Stimulated activated CD8-positive, alpha-beta memory T cell treated with anti-CD3 and anti-CD28 coated beads, Interleukin-12 subunit alpha, Interleukin-12 subunit beta, amount 100 ng/mL, for 4 hours (primary cell): ENCODE measurements around the gene ARHGAP35.

ENCODE experiments used
- DNase-seq: peaks from one replicate; pipeline ENCODE4 v3.0.0-alpha.2; 2020; ENCODE audit warnings: low read depth

Gene ARHGAP35

GRCh38 chr19:46904114-46905060, 43.6 kb downstream of the ARHGAP35 start:
- no peak for DNase-seq

DNA sequence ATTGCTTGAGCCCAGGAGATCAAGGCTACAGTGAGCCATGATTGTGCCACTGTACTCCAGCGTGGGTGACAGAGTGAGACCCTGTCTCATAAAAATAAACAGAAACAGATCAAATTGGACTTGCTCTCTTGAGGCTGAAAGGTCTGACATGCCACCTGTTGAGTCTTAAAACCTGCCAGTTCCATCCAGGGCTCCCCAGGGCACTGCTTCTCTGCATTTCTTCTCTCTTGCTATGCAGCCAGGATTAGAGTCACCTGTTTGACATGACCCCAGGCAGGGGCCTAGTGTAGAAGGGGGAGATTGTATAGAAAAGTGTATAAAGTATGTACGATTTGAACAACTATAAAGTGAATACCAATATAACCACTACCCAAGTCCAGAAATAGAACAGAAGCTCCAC, 45.4 kb downstream of the ARHGAP35 start:
- no peak for DNase-seq

DNA sequence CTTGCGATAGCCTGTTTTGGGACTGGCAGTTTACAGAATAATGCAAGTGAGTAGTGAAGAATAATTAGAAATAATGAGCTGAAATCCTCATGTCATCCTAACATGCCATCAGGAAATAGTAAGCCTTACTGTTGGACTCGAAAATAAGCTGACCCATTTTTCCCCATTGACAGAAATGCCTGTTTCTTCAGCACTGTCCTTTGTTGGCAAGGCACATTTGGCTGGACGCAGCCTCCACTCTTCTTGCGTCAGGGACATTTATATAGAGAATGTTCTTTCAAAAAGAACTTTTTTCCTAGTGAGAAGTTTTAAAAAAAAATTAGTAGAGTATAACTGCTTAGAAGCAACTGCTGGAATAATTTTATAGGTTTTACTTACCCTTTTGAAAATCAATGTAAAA, 47.1 kb downstream of the ARHGAP35 start:
- no peak for DNase-seq

GRCh38 chr19:46909356-46909755, 48.6 kb downstream of the ARHGAP35 start:
- no peak for DNase-seq
